GM18868 (cell line): ENCODE data around the gene AP1M2.
A peak's percentile ranks its signal among the peaks of the same experiment; 100 is the strongest.
"Not testable (repeated sequence)": the region's sequence is repeated elsewhere in the genome, so short reads cannot be mapped to it uniquely, and the experiment has no call there.

Experiments
- ATAC-seq: cut with Tn5 transposase; IDR thresholded peaks from one replicate; pipeline ENCODE4 v1.9.1; 2021; ENCODE audit warnings: mild to moderate bottlenecking, moderate library complexity; ENCODE audit not compliant: unreplicated experiment

Gene AP1M2

DNA sequence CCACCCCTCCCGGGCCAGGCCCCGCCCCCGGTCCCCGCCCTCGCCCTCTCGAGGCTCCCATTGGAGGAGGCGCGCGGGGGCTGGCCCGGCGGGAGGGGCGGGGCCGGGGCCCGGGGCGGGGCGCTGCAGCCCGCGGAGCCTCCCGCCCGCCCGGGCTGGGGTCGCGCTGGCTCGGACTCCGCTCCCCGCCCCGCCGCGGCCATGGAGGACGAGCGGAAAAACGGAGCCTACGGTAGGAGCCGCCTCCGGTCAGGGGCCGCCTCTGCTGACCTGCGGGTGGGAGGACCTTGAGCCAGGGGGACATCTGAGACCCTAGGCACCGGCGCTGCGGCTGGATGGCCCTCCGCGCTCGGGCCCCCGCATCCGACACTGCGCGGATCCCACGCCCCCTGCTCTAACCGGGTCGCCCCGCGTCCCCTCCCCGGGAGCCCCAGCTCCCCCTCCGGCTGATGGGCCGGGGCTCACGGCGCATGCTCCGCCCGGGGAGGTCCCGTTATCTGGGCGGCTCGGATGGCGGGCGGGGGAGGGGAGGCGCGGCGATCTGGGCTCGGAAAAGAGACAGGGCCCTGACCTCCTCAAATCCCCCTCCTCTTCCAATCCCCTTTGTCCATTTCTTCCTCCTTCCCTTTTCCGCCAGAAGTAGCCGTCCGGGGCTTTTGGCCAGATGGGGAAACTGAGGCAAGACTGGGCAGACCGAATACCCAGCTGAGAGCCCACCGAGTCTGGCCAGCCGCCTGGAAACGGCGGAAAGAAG lies 15.4 kb upstream of the AP1M2 start:
- peak; percentile 65 for ATAC-seq

DNA sequence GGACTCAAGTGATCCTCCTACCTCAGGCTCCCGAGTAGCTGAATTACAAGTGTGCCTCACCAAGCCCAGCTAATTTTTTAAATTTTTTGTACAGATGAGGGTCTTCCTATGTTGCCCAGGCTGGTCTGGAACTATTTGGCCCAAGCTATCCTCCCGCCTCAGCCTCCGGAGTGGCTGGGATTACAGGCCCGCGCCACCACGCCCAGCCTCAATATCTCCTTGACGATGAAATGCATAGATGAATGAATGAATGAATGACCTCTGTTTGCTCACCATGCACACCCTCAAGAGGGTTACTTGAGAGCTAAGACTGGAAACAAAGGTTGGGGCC lies 14.9 kb upstream of the AP1M2 start:
- no peak for ATAC-seq

DNA sequence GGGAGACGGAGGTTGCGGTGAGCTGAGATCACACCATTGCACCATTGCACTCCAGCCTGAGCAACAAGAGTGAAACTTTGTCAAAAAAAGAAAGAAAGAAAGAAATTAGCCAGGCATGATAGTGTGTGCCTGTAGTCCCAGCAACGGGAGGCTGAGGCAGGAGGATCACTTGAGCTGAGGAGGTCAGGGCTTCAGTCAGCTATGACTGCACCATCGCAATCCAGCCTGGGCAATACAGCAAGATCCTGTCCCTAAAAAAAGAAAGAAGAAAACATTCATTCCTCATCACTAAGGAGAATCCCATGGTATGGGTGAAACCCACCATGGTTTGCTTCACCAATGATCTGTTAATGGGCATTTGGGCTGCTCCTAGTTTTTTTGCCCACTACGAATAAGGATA lies 13.0 kb upstream of the AP1M2 start:
- ATAC-seq = no peak

DNA sequence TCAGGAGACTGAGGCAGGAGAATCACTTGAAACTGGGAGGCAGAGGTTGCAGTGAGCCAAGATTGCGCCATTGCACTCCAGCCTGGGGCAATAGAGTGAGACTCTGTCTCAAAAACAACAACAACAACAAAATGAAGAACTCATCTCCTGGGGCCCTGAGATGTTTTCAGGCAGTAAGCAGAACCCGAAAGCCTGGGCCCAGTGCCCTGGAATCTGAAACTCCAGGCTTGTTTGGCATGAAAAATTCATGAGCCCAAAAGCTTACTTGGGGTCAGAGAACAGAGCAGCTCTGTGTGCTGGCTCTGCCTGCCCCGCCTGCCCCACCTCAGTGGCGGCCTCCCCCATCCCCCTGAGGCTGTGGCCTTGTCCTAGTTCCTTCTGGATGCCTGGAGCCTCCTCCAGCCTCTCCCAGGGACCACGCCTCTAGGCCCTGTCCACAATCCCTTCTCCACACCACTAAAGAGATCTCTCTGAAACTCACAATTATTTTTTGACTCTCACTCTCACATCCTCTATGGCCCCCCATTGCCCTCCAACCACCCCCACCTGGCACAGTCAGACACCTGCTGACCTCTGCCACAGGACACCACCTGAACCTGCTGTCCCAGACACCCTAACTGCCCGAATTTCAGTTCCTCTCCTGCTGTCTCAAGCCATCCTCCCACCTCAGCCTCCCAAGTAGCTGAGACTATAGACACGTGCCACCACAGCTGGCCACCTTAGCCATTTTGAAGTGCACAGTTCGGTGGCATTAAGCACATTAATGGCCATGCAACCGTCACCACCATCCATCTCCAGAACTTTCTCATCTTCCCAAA lies 6.9 kb upstream of the AP1M2 start:
- ATAC-seq = no peak

DNA sequence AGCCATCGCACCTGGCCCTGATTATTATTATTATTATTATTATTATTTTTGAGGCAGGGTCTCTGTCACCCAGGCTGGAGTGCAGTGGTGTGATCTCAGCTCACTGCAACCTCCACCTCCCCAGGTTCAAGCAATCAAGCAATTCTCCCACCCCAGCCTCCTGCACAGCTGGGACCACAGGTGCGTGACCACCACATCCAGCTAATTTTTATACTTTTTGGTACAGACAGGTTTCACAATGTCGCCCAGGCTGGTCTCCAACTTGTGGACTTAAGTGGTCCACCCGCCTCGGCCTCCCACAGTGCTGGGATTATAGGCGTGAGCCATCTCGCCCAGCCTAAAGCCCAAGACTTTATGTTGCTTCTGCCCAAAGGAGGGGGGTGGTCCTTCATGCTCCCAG lies 6.0 kb upstream of the AP1M2 start:
- no peak for ATAC-seq

DNA sequence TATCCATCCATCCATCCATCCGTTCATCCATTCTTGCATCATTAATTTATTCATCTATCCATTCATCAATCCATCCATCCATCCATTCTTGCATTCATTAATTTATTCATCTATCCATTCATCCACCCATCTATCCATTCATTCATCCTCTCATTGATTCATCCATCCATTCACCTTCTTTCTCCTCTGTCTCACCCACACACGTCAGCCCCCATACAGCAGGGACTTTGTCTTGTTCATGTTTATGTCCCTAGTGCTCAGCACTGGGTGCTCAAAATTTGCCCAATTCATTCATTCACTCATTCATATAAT lies 683 bp upstream of the AP1M2 start:
- ATAC-seq = no peak

DNA sequence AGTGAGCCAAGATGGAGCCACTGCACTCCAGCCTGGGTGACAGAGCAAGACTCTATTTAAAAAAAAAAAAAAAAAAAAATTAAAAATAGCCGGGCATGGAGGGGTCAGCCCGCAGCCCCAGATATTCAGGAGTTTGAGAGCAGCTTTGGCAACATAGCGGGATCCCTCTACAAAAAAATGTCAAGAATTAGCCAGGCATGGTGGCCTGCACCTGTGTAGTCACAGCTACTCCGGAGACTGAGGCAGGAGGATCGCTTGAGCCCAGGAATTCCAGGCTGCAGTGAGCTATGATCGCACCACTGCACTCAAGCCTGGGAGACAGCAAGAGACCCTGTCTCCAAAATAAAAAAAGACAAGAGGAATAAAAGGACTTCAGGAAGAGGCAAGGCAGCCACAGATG lies 716 bp downstream of the AP1M2 start:
- no peak for ATAC-seq

DNA sequence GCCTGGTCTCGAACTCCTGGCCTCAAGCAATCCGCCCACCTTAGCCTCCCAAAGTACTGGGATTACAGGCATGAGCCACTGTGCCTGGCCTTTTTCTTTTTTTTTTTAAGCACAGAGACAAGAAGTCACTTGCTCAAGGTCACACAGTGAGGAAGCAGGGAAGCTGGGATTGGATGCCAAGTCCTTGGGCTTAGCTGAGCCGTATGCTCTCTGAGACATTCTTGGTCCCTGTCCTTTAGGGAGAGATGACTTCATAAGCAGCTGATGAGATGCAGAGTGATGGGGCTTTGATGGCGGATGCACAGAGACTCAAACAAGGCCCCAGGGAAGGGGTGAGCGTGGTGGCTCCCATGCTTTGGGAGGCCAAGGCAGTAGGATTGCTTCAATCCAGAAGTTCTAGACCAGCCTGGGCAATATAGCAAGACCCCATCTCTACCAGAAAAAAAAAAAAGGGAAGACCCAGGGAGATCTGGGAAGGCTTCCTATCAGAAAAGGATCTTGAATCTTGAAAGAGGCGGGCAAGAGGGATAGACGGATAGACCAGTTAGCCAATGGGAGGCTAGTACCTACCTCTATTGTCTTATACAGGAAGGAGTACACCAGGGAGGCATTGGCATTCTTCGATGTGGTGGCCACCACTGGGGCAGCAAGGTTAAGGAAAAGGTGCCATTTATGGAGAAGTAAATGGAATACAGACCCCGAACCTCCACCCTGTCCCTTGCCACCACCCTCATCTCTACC lies 3.9 kb downstream of the AP1M2 start:
- ATAC-seq = no peak

DNA sequence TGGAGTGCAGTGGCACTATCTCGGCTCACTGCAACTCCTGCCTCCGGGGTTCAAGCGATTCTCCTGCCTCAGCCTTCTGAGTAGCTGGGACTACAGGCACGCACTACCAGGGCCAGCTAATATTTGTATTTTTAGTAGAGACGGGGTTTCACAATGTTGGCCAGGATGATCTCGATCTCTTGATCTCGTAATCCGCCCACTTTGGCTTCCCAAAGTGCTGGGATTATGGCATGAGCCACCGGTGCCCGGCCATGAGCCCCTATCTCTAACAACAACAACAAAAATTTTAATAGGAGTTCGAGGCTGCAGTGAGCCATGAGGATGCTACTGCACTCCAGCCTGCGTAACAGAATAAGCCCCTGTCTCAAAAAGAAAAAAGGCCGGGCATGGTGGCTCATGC lies 5.0 kb downstream of the AP1M2 start:
- ATAC-seq = no peak

DNA sequence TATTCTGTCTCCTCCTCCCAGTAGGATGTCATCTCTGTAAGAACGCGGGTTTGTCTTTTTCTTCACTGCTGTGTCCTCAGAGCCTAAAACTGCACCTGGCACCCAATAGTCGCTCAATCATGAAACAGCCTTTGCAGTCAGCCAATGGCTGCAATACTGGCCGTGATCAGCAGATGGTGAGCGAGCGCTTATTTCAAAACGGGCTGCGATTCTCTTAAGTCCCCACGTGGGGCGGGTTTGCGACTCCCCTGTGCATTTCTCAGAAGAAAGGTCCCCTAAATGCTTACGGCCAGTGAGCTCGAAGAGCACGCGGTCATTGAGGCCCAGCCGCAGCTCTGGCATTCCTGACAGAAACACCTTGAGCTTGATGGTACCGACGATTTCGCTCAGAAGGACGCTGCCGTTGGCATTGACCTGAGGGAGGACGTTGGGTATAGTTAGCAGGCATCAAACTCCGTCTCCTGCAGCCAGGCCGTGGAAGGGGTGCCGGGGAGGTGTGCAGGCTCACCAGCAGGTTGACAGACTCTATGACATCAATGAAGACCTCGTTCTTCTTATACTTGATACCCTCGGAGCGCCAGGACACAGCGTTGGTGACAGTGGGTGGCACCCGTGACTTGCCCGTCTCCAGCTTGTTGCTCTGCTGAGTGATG lies 6.0 kb downstream of the AP1M2 start:
- no peak for ATAC-seq

DNA sequence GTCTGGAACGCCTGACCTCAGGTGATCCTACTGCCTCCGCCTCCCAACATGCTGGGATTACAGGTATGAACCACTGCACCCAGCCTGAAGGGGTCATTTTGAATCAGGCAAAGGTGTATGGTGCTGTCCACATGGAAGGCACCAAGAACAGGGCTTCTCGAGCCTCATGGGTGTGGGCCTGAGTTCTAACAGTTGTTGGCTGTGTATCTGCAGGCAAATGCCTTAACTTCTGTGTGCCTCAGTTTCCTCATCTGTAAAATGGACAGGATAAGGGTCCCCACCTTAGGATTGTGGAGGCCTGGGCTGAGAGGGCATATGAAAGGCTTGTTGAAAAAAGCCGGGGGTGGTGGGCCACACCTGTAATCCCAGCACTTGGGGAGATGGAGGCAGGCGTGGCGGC lies 9.2 kb downstream of the AP1M2 start:
- ATAC-seq = no peak

DNA sequence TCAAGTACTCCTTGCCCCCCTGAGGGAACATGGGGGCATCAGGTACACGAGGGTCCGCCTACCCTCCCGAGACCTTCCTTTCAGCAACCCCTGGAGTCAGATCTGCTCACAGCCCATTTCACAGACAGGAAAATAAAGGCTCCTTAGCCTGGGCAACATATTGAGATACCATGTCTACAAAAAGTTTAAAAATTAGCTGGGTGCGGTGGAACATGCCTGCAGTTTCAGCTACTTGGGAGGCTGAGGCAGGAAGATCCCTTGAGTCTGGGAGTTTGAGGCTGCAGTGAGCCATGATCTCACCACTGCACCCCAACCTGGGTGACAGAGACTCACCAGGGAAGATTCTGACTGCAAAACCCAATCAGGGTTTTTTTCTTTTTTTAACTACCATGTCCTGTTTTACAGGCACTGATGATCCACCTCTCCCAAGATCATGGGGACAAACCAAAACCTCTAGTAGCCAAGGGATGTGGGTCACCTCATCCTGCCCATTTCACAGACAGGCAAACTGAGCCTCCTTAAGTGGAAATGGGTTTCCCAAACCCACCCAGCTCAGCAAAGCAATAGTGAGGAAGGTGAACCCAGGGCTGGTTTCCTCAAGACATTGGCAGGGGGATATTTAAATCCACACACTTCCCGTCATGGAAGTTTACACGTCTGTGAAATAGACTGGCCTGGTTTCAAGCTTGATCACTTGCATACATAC lies 11.9 kb downstream of the AP1M2 start:
- ATAC-seq = no peak

DNA sequence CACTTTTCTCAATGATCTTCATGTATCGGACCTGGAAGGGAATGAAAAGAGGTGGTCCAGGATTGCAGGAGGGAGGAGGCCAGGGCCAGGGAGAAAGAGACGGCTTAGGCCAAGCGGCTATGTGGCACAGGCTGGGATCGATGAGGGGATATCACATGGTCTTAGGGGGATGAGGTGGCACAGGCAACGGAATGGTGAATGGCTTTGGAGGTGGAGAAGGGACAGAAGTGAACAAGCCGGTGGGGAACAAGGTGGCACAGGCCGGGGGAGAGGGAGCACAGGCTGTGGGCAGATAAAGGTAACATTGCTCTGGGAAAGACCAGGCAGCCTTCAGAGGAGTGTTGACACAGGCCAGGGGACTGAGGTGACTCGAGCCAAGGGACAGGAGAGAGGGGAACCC lies 12.7 kb downstream of the AP1M2 start:
- ATAC-seq = no peak

DNA sequence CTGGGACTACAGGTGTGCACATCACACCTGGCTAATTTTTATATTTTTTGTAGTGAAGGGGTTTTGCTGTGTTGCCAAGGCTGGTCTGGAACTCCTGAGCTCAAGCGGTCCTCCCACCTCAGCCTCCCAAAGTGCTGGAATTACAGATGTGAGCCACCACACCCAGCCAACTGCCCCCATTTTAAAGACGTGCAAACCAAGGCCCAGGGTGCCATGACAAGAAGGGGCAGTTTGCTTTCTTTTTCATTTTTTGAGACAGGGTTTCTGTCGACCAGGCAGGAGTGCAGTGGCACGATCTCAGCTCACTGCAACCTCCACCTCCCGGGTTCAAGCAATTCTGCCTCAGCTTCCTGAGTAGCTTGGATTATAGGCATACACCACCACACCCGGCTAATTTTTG lies 13.3 kb downstream of the AP1M2 start:
- ATAC-seq = not testable (repeated sequence)

DNA sequence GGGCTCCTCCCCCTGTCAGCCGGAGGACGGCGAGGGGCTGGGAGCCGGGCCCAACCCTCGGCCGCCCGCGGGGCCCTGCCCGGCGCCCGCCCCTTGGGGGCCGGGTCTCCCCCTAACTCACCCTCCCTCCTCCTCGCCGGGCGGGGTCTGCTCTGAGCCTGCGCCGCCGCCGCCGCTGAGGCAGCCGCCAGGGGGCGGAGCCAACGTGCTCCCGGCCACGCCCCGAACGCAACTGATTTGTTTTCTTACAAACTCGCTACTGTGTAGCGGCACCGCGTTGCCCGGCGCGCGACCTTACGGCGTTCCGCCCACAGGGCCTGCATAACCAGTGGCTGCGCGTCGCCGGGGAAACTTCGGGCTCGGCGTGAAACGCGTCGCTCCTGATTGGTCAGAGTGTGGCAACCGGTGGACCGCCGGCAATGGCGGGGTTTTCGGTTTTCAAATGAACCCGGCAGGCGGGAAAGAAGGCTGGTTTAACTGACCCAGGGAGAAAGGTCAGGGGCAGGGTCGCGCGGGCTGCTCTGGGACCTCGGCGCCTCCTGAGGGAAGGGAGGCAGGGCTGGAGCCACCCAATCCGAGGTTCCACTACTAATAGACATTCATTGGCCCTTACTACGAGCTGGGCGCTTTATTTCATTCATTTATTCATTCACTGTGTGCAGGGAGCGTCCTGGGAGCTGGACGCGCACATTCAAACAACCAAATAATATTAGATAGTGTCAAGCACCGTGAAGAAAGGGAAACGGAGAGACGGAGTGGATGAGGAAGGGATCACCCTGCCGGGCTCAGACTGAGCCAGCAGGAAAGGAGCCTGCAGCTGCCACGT lies 18.1 kb downstream of the AP1M2 start, which contains the start of gene CDKN2D:
CDKN2D (minus strand) TSS at position 154 of the 826 bp plus-strand sequence. CDS start 326 bp downstream, outside the sequence.
- peak; percentile 71 for ATAC-seq

DNA sequence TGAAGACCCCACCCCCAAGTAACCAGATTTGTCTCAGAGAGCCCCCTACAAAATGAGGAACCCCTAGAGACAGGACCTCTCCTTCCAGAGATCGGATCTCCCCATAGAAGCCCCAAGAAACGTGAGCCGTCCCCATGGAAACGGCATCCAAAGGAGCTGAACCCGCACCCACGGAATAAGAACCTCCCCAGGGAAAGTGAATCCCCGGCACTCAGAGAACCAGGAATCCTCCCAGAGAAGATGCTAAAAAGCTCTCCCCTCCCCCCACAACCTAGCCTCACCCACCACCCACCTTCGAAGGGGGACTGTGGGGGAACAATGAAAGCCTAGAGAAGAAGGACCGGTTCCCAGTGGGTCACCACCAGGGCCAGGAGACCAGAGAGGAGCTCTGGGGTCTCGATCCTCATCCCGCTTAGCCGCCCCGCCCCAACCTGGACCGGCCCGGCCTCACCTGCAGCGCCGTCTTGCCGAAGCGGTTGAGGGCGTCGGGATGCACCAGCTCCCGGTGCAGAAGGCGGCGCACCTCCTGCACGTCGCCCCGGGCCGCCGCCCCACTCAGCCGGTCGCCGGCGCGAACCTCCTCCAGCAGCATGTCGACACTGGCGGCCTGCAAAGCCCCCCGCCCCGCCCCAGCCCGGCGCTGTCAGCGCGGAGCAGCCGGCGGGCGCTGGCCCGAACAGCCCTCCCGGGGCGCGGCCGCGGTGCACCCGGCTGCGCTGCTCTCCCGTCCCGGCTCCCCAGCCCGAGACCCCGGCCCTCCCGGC lies 18.9 kb downstream of the AP1M2 start:
- peak; percentile 2 for ATAC-seq

DNA sequence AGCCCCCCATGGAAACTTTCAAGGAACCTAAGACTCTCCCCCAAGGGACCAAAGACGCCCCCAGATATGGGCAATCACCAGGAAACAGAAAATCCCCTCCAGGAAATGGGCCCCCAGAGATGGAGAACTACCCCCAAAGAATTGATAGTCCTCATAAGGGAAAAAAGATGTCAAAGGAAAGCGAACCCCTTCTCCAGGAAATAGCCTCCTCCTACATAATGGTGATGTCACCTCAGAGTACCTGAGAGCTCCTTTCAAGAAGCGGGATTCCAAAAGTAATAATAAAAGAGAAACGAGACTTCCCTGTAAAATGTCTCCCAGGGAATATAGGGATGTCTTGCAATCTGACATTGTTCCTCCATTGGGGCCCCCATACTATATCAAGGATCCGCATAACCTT lies 19.5 kb downstream of the AP1M2 start:
- no peak for ATAC-seq

DNA sequence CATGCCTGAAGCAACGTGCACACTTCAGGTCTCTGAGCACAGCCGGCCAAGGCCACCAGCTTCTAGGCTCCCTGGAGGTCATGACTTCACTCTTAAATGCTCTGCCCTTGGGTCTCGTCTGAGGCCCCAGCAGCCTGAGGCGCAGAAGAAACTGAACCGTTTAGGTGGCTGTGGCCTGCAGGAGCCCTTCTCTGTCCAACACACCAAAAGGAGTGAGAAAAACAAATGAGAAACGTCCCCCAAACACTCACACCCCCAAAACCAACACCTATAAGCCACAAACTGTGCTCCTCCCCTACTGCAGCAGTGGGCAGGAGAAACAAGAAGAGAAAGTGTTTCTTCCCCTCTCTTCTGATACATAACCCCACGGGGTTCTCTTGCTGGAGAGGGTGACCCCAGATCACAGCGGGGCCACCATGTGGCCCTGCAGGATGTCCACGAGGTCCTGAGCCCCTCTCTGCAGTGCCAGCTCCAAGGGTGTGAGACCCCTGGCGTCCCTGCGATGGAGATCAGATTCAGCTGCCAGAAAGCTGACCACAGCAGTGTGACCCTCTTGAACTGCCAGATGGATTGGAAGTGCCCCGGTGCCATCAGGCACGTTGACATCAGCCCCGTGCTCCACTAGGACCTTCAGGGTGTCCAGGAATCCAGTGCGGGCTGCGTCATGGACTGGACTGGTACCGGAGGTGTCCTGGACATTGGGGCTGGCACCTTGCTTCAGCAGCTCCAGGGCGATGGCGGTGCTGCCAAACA lies 20.3 kb downstream of the AP1M2 start:
- no peak for ATAC-seq

DNA sequence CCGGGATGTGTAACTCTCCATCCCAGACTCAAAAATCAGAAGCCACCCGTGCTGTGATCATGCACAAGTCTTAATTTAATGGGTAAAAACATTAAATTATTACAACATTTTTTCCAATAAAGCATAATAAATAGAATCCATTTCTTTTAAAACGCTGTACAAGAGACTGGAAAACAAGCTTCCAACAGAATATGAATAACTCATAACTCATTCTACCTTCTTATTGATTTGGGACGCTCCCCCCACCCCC lies 20.8 kb downstream of the AP1M2 start:
- no peak for ATAC-seq
